A549 (cell line): ENCODE results near the gene HPGD.

ENCODE experiments used
- CTCF ChIP-seq: fragments of >200 bp; sonication (Bioruptor Twin); formaldehyde crosslinking; IDR thresholded peaks from 3 replicates; pipeline ENCODE4 v1.5.1; 2016
- MAFK ChIP-seq: fragments of 450-650 bp; IDR thresholded peaks from 2 replicates; pipeline ENCODE4 v1.6.1; 2014; ENCODE audit not compliant: partially characterized antibody
- POLR2A ChIP-seq: IDR thresholded peaks from 2 replicates; pipeline ENCODE4 v1.6.1; 2012; ENCODE audit warnings: mild to moderate bottlenecking, low read length
- RAD21 ChIP-seq, 2 experiments: fragments of >200 bp in 1 of 2; sonication (Bioruptor Twin) in 1 of 2; formaldehyde crosslinking in 1 of 2; IDR thresholded peaks in 1 of 2; conservative IDR thresholded peaks in 1 of 2; 2 replicates in 1 of 2; 3 replicates in 1 of 2; pipeline ENCODE4 v1.6.1; 2012 to 2018; ENCODE audit warnings: inconsistent platforms in 1 of 2

GRCh38 chr4:174451718-174452296 is 70.5 kb downstream of the HPGD start:
- TF ChIP-seq POLR2A (no peak), MAFK (no peak), CTCF (no peak), RAD21 (conservative IDR thresholded peaks at IDR 0.05 in 1 of 2, IDR thresholded peaks at IDR 0.05 in 1 of 2) (no peak)
